ENCODE data around the gene STAT5B. TPM values are rescaled to one million over a fixed set of nuclear protein-coding genes. Genes with fewer than 3 reads are reported as not detected.

STAT5B gene
- total RNA-seq, 1 experiment from 2014 or later: 42.9 TPM

DNA sequence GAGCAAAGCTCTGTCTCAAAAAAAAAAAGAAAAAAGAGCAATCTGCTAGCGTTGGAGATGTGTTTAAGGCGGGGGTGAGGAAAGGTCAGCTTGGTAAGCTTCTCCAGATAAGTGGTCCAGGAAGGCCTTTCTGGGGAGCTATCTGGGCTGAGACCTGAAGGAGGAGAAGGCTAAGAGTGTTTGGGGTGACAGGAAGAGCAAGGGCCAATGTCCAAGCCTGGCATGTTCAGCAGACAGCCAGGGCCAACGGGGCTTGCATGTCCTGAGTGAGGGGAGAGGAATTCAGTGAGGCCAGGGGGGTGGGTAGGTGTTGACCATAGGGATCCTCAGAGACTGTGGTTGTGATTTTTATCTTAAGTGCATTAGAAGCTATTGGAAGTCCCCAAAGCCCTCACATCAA is 27.5 kb upstream of the STAT5B start:
- H3K4me3 Mint-ChIP-seq: no peak overlapping the region
- Histone ChIP-seq H3K56ac (ENCODE audit: insufficient read length, low read depth, low read length) (no peak overlapping the region), H3K9me3 (ENCODE audit: control insufficient read depth, low read depth, low read length) (no peaks in the 10 kb centered on the region), H2BK120ac (ENCODE audit: low read depth, low read length, poor library complexity, severe bottlenecking) (no peak overlapping the region), H3K4me2 (ENCODE audit: insufficient read depth, insufficient read length, low read length) (no peak overlapping the region), H2AK5ac (ENCODE audit: insufficient read length, low read length) (no peak overlapping the region), H4K91ac (ENCODE audit: insufficient read length, low read depth, low read length) (no peak overlapping the region), H4K5ac (ENCODE audit: insufficient read length, low read depth, low read length) (no peak overlapping the region), H3T11ph (ENCODE audit: low read length) (no peak overlapping the region), H2AFZ (ENCODE audit: low read length) (no peak overlapping the region), H3K14ac (ENCODE audit: insufficient read depth, low read length) (no peak overlapping the region), H3K18ac (ENCODE audit: insufficient read length, low read depth, low read length) (no peak overlapping the region), H3K23me2 (ENCODE audit: insufficient read length, low read depth, low read length, poor library complexity, severe bottlenecking) (no peaks in the 10 kb centered on the region), H2BK15ac (ENCODE audit: low read depth, low read length) (no peak overlapping the region), H3K4me1 (ENCODE audit: insufficient read depth, low read length) (no peaks in the 10 kb centered on the region), H2BK20ac (ENCODE audit: low read depth, low read length, poor library complexity, severe bottlenecking) (no peak overlapping the region), H3K79me1 (ENCODE audit: insufficient read depth, low read depth, low read length, poor library complexity, severe bottlenecking) (no peaks in the 10 kb centered on the region), H4K8ac (replicated peaks; ENCODE audit: insufficient read length, low read depth, low read length) (no peak overlapping the region), H3K27ac (ENCODE audit: insufficient read length, low read depth, low read length) (no peak overlapping the region), H3K4ac (ENCODE audit: low read depth, low read length) (no peak overlapping the region), H3K9ac (ENCODE audit: extremely low read depth, insufficient read length, low read length) (no peak overlapping the region), H2BK5ac (ENCODE audit: insufficient read length, low read length) (no peak overlapping the region), H3K27me3 (ENCODE audit: insufficient read depth, low read length) (no peaks in the 10 kb centered on the region), H4K20me1 (ENCODE audit: control insufficient read depth, insufficient read depth, insufficient read length) (no peaks in the 10 kb centered on the region), H3K79me2 (ENCODE audit: insufficient read depth, low read length) (no peaks in the 10 kb centered on the region), H3K23ac (ENCODE audit: insufficient read length, low read depth, low read length) (no peak overlapping the region), H2BK12ac (ENCODE audit: insufficient read length, low read depth, low read length) (no peak overlapping the region)
- TF ChIP-seq, protein P1, sequence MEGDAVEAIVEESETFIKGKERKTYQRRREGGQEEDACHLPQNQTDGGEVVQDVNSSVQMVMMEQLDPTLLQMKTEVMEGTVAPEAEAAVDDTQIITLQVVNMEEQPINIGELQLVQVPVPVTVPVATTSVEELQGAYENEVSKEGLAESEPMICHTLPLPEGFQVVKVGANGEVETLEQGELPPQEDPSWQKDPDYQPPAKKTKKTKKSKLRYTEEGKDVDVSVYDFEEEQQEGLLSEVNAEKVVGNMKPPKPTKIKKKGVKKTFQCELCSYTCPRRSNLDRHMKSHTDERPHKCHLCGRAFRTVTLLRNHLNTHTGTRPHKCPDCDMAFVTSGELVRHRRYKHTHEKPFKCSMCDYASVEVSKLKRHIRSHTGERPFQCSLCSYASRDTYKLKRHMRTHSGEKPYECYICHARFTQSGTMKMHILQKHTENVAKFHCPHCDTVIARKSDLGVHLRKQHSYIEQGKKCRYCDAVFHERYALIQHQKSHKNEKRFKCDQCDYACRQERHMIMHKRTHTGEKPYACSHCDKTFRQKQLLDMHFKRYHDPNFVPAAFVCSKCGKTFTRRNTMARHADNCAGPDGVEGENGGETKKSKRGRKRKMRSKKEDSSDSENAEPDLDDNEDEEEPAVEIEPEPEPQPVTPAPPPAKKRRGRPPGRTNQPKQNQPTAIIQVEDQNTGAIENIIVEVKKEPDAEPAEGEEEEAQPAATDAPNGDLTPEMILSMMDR (conservative IDR thresholded peaks at IDR 0.05): no peak
- no peak for DNase-seq
- no peak overlapping the region; a peak in 1 of 7 replicates for H3K27ac Mint-ChIP-seq
- no CpG with 5 or more reads among the region's 3 CpGs for WGBS (ENCODE audit: extremely low coverage, insufficient read length, low lambda C conversion rate)
- peaks cover 0 to 3% (median 0%) of the 10 kb centered on the region in 3 experiments; a peak in 2 of 7 replicates for H3K36me3 Mint-ChIP-seq (ENCODE audit: insufficient read depth in 1 of 3, low read depth in 3 of 3)
- H3K27me3 Mint-ChIP-seq (ENCODE audit: low read depth): no peaks in the 10 kb centered on the region; the same call in none of the 2 replicates
- H3K4me1 Mint-ChIP-seq: peaks cover 4 to 6% of the 10 kb centered on the region in 2 experiments; a peak in 3 of 4 replicates
- H3K9me3 Mint-ChIP-seq: no peaks in the 10 kb centered on the region

All from H9 (cell line).